HG02870 (cell line): Measurements from ENCODE around the gene FOXA1.
"Not testable (repeated sequence)": the region's sequence is repeated elsewhere in the genome, so short reads cannot be mapped to it uniquely, and the experiment has no call there.

Source experiments
- ATAC-seq: cut with Tn5 transposase; IDR thresholded peaks from one replicate; pipeline ENCODE4 v1.9.1; 2021; ENCODE audit warnings: mild to moderate bottlenecking, moderate library complexity; ENCODE audit not compliant: unreplicated experiment

FOXA1 gene

GRCh38 chr14:37563189-37563588, 31.9 kb downstream of the FOXA1 start:
- ATAC-seq = no peak

DNA sequence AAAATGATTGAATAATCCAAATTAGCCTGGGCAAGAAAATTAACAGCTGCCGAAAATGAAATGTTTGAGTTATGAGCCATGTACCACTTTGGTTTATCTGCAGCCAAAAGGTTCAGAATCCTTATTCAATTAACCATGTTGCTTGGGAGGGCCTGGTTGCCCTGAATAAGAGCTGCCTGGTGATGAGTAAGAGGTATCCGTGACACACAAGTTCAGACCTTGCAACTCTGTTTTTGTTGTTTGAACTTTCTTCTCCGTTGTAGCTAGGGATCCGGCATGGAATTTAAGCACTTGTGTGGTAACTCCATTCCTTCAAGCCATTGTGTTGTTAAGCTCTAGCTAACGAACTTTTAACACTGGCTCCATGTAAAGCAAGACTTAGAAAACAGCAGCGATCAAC, 35.7 kb downstream of the FOXA1 start:
- ATAC-seq = no peak

DNA sequence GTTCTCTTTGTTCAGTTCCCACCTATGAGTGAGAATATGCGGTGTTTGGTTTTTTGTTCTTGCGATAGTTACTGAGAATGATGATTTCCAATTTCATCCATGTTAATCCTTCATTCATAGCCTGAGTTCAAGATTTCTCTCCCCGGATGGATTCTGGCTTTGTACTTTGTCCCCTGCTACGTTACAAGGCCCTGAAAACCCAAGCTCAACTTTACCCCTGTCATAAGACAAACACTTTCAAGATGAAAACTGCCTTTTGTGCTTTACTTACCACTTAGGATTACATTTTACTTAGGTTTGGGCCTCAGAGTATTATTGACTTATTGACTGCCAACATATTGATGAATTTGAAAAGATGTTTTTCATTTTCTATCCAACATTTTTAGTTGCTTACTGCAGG, 36.3 kb downstream of the FOXA1 start:
- no peak for ATAC-seq

DNA sequence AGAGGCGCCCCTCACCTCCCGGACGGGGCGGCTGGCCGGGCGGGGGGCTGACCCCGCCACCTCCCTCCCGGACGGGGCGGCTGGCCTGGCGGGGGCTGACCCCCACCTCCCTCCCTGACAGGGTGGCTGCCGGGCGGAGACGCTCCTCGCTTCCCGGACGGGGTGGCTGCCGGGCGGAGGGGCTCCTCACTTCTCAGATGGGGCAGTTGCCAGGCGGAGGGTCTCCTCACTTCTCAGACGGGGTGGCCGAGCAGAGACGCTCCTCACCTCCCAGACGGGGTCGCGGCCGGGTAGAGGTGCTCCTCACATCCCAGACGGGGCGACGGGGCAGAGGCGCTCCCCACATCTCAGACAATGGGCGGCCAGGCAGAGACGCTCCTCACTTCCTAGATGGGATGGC, 39.5 kb downstream of the FOXA1 start:
- not testable (repeated sequence) for ATAC-seq

- ATAC-seq = no peak
Measured at GRCh38 chr14:37553935-37554550, 41.0 kb downstream of the FOXA1 start.

- ATAC-seq = no peak
Measured at GRCh38 chr14:37551119-37551518, 43.9 kb downstream of the FOXA1 start.

GRCh38 chr14:37550511-37550910, 44.5 kb downstream of the FOXA1 start:
- ATAC-seq = no peak

DNA sequence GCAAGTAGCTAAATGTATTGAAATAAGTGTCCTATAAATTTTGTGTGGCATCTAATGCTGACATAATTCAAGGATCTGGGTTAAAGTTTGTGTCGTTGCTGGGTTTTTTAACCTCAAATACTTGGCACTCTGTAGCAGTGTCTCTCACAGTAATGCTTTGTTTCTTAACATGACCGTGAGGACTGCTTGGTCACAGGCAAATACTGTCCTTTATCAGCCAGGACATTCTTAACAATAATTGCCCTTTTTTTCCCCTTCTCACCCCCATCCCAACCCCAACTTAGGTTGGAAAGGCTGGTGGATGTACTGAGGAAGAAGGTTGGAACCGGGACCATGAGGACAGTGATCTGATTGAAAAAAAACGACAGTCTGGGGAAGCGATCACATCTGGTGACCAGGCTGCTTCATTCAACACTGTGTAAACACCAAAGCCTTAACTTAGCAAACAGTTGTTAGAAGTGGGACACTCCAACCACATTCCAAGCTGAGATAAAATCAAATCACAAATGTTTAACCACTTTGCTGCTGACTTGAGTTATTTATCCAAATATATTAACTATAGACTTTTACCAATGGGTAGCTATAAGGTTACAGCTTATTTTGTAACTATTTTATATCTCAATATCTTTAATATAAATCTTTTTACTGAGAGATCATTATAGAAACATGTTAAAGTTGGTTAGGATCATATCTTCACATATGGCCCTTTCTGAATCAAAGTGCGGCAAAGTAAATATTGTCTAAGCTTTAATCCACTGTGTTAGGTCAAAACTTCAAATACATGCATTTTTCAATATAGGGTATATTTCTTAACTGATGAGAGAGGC, 48.2 kb downstream of the FOXA1 start:
- no peak for ATAC-seq

- no peak for ATAC-seq
Measured at GRCh38 chr14:37545174-37545573, 49.9 kb downstream of the FOXA1 start.

DNA sequence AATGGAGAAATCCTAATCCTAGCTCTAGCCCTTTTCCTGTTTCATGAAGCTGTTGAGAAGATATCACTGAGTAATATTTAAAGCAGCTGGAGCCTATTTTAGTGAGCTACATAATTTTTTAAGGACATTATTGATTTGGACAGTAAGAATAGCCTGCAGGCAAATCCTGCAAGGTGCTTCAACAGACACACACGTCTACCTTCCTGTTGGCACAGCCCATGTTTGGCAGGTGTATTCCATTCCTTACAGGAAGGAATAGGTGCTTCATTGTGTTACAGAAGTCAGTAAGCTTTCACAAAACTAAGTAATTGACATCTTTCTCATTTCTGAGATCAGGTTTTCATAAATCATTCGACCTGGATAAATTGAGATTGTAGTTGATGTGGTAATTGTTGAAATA, 50.6 kb downstream of the FOXA1 start:
- ATAC-seq = no peak

DNA sequence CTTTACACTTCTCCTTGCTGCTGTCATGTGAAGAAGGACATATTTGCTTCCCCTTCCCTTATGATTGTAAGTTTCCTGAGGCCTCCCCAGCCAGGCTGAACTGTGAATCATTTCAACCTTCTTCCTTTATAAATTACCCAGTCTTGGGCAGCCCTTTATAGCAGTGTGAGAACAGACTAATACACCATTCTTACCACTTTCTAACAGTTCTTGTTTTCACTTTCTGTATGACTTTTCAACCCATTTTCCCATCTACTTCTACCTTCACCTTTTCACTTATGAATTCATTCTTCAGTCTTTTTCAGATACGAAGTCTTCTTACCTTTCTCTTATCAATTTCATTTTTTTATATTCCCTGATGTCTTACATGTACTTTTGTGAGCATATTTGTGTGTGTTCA, 55.1 kb downstream of the FOXA1 start:
- ATAC-seq = no peak
